ENCODE data around the gene PPT1.
"Not testable (repeated sequence)": the region's sequence is repeated elsewhere in the genome, so short reads cannot be mapped to it uniquely, and the experiment has no call there.

Gene PPT1

GRCh38 chr1:40092241-40092640 is 4.8 kb downstream of the PPT1 start:
- no peak for ATAC-seq

- ATAC-seq = no peak
Observed at GRCh38 chr1:40090652-40091355, 6.2 kb downstream of the PPT1 start.

GRCh38 chr1:40084750-40085149 is 12.3 kb downstream of the PPT1 start:
- not testable (repeated sequence) for ATAC-seq

- no peak for ATAC-seq
Observed at GRCh38 chr1:40081871-40082270, 15.2 kb downstream of the PPT1 start.

GRCh38 chr1:40079774-40080400 is 17.2 kb downstream of the PPT1 start:
- ATAC-seq = peak in 1 of 2 donors; percentile 34

- ATAC-seq = peak; percentile 56 to 74
Observed at GRCh38 chr1:40078512-40079333, 18.3 kb downstream of the PPT1 start.

GRCh38 chr1:40076895-40077312 is 20.1 kb downstream of the PPT1 start:
- ATAC-seq = no peak

GRCh38 chr1:40075266-40075665 is 21.8 kb downstream of the PPT1 start:
- ATAC-seq = no peak

- ATAC-seq = no peak
Observed at GRCh38 chr1:40073062-40073461, 24.0 kb downstream of the PPT1 start.

- no peak for ATAC-seq
Observed at GRCh38 chr1:40072142-40072541, 24.9 kb downstream of the PPT1 start.

GRCh38 chr1:40067851-40068250 is 29.2 kb downstream of the PPT1 start:
- ATAC-seq = no peak

- peak in 1 of 2 donors; percentile 33 for ATAC-seq
Observed at GRCh38 chr1:40067023-40067422, 30.0 kb downstream of the PPT1 start.

- no peak for ATAC-seq
Observed at GRCh38 chr1:40064797-40065499, 32.1 kb downstream of the PPT1 start.

GRCh38 chr1:40059960-40060750 is 36.9 kb downstream of the PPT1 start:
- ATAC-seq = peak; percentile 58 to 67

- peak; percentile 36 to 53 for ATAC-seq
Observed at GRCh38 chr1:40059338-40059959, 37.6 kb downstream of the PPT1 start.

- ATAC-seq = peak; percentile 44 to 55
Observed at GRCh38 chr1:40058453-40059337, 38.4 kb downstream of the PPT1 start.

GRCh38 chr1:40058097-40058452 is 39.0 kb downstream of the PPT1 start:
- ATAC-seq = no peak

GRCh38 chr1:40057310-40058030 is 39.6 kb downstream of the PPT1 start:
- no peak for ATAC-seq

GRCh38 chr1:40056519-40057309 is 40.3 kb downstream of the PPT1 start:
- ATAC-seq = no peak
